CD14-positive monocyte (primary cell): ENCODE data around the gene ZFHX3. TPM values are rescaled to one million over a fixed set of nuclear protein-coding genes. Genes with fewer than 3 reads are reported as not detected.

Experiments used
- DNase-seq, 3 donors: peaks; one replicate each; pipeline ENCODE4 v3.0.0-alpha.2; 2011 to 2022
- H2AFZ ChIP-seq: 2 replicates; pipeline ENCODE4 v1.6.0; 2012; ENCODE audit warnings: mild to moderate bottlenecking, low read depth, low read length, inconsistent platforms; ENCODE audit not compliant: insufficient read depth, poor library complexity, severe bottlenecking
- H3K27ac ChIP-seq, 2 donors: 1 replicate in 1 of 2; 2 replicates in 1 of 2; pipeline ENCODE4 v1.5.1; 2012 to 2013; ENCODE audit warnings: low read length in 2 of 2, control low read depth in 1 of 2, inconsistent platforms in 1 of 2, low read depth in 1 of 2, mild to moderate bottlenecking in 1 of 2
- H3K27me3 ChIP-seq, 2 donors: one replicate each; pipeline versions ENCODE4 v1.6.0 to v1.6.1; 2011 to 2013; ENCODE audit warnings: low read length in 2 of 2; ENCODE audit not compliant: control insufficient read depth in 2 of 2, insufficient read depth in 2 of 2
- H3K36me3 ChIP-seq, 2 donors: replicated peaks in 1 of 2; 1 replicate in 1 of 2; 2 replicates in 1 of 2; pipeline versions ENCODE4 v1.5.1 to v1.6.1; 2012 to 2013; ENCODE audit warnings: low read length in 2 of 2, control low read depth in 1 of 2, inconsistent platforms in 1 of 2, mild to moderate bottlenecking in 1 of 2; ENCODE audit not compliant: insufficient read depth in 2 of 2, control insufficient read depth in 1 of 2
- H3K4me1 ChIP-seq, 2 donors: 1 replicate in 1 of 2; 2 replicates in 1 of 2; pipeline versions ENCODE4 v1.5.1 to v1.6.1; 2012 to 2013; ENCODE audit warnings: low read length in 2 of 2, control low read depth in 1 of 2, inconsistent platforms in 1 of 2, mild to moderate bottlenecking in 1 of 2, moderate library complexity in 1 of 2; ENCODE audit not compliant: insufficient read depth in 2 of 2, control insufficient read depth in 1 of 2
- H3K4me2 ChIP-seq: replicated peaks from 2 replicates; pipeline ENCODE3; 2012; ENCODE audit warnings: low read length, moderate library complexity, mild to moderate bottlenecking; ENCODE audit not compliant: poor library complexity, severe bottlenecking; ENCODE audit errors: extremely low read depth
- H3K4me3 ChIP-seq, 3 experiments: fragments of 200-600 bp in 1 of 3; sonication (generic) in 1 of 3; replicated peaks in 1 of 3; 1 replicate in 2 of 3; 2 replicates in 1 of 3; pipeline ENCODE4 v1.5.1; 2011 to 2013; ENCODE audit warnings: low read length in 3 of 3, mild to moderate bottlenecking in 3 of 3, control low read depth in 2 of 3, low read depth in 2 of 3, inconsistent platforms in 1 of 3, moderate library complexity in 1 of 3
- H3K79me2 ChIP-seq: 2 replicates; pipeline ENCODE4 v1.6.0; 2012; ENCODE audit warnings: mild to moderate bottlenecking, control low read depth, inconsistent platforms, low read length, moderate library complexity; ENCODE audit not compliant: insufficient read depth
- H3K9ac ChIP-seq: 2 replicates; pipeline ENCODE4 v1.6.0; 2017; ENCODE audit warnings: low read length, mild to moderate bottlenecking; ENCODE audit not compliant: insufficient read depth, poor library complexity, severe bottlenecking
- H3K9me3 ChIP-seq, 2 donors: replicated peaks in 1 of 2; 1 replicate in 1 of 2; 2 replicates in 1 of 2; pipeline versions ENCODE4 v1.5.1 to v1.6.1; 2012 to 2013; ENCODE audit warnings: low read length in 2 of 2, control low read depth in 1 of 2; ENCODE audit not compliant: control insufficient read depth in 1 of 2, insufficient read depth in 1 of 2
- H4K20me1 ChIP-seq: 2 replicates; pipeline ENCODE4 v1.6.0; 2012; ENCODE audit warnings: mild to moderate bottlenecking, low read length, control low read depth, moderate library complexity; ENCODE audit not compliant: insufficient read depth
- H3K27ac Mint-ChIP-seq, 7 donors: one replicate each; pipeline ENCODE4 v1.8.0; 2020; ENCODE audit warnings: mild to moderate bottlenecking in 7 of 7, mixed read lengths in 7 of 7, moderate library complexity in 6 of 7, inconsistent platforms in 2 of 7
- H3K27me3 Mint-ChIP-seq, 3 donors: one replicate each; pipeline ENCODE4 v1.8.0; 2021 to 2022; ENCODE audit warnings: low read depth in 3 of 3, mild to moderate bottlenecking in 3 of 3, mixed read lengths in 3 of 3, moderate library complexity in 3 of 3, inconsistent platforms in 1 of 3
- H3K36me3 Mint-ChIP-seq, 2 donors: one replicate each; pipeline ENCODE4 v1.8.0; 2020; ENCODE audit warnings: mixed read lengths in 2 of 2, inconsistent platforms in 1 of 2, mild to moderate bottlenecking in 1 of 2
- H3K4me1 Mint-ChIP-seq: one replicate; pipeline ENCODE4 v1.8.0; 2020; ENCODE audit warnings: mild to moderate bottlenecking, mixed read lengths
- H3K4me3 Mint-ChIP-seq, 2 donors: one replicate each; pipeline ENCODE4 v1.8.0; 2020; ENCODE audit warnings: mild to moderate bottlenecking in 2 of 2, mixed read lengths in 2 of 2, moderate library complexity in 1 of 2
- H3K9me3 Mint-ChIP-seq, 7 donors: one replicate each; pipeline ENCODE4 v1.8.0; 2020 to 2022; ENCODE audit warnings: mixed read lengths in 7 of 7, mild to moderate bottlenecking in 6 of 7, moderate library complexity in 6 of 7, inconsistent platforms in 2 of 7
- CTCF ChIP-seq: fragments of 200-600 bp; IDR thresholded peaks from one replicate; pipeline ENCODE4 v1.8.0; 2022; ENCODE audit warnings: antibody characterized with exemption, mild to moderate bottlenecking
- WGBS: methylation state at CpG from one replicate; pipeline ENCODE4 v1.1.5; 2013; ENCODE audit warnings: missing lambda C conversion rate; ENCODE audit not compliant: insufficient coverage; 5-methylcytosine and 5-hydroxymethylcytosine counted together
- intact Hi-C, 2 donors: fragments of 100-400 bp; cut with micrococcal nuclease; formaldehyde crosslinking; loops; one replicate each; pipeline versions ENCODE4 v1.15.0 to v1.15.1; 2023
- polyA plus RNA-seq, 3 donors: library from polyadenylated mRNA; depleted of rRNA in 1 of 3; unstranded in 2 of 3; stranded (reverse) in 1 of 3; fragments of 300-500 nt in 2 of 3; fragments of >200 nt in 1 of 3; fragmentation: Illumina TruSeq in 2 of 3; gene quantifications; 1 replicate in 2 of 3; 2 replicates in 1 of 3; pipeline ENCODE4 v1.2.3, GENCODE V29; 2012 to 2021

The ZFHX3 gene
- polyA plus RNA-seq, 3 donors, result 0.42 to 4.2 (median 0.43) TPM

DNA sequence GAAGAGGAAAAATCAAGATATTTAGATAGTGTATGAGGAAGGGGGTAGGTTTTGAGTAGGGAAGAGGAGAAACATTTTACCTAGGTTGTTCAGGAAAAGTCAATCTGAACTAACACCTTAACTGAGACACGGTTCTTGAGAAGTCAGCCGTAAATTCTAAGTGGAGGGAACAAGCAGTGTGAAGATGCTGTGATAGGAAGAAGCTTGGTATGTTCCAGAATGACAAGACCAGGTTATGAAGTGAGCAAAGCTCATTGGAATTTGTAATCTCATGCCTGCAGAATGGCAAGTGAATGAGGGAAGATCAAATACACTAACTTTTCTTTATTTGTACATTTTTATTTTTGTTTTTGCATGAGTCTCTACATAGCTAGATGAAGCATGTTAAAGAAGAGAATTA is 307.6 kb downstream of the ZFHX3 start:
- 100% methylated on average over 2 of the region's 2 CpGs for WGBS
- Mint-ChIP-seq H3K27me3 (no peaks in the 10 kb centered on the region), H3K9me3 (peaks cover 0 to 6% (median under 1%) of the 10 kb centered on the region in 7 donors), H3K4me1 (no peaks in the 10 kb centered on the region), H3K27ac (no peak overlapping the region), H3K4me3 (no peak overlapping the region), H3K36me3 (no peaks in the 10 kb centered on the region)
- no peak overlapping the region for H2AFZ ChIP-seq
- no peak for TF ChIP-seq CTCF
- H3K79me2 ChIP-seq, result no peaks in the 10 kb centered on the region
- H3K27me3 ChIP-seq, result no peaks in the 10 kb centered on the region
- intact Hi-C loops, result no loop called here
- H3K27ac ChIP-seq, result no peak overlapping the region
- no peaks in the 10 kb centered on the region for H3K36me3 ChIP-seq
- H3K4me2 ChIP-seq, result no peak overlapping the region
- H3K4me3 ChIP-seq, result no peak overlapping the region
- no peak overlapping the region for H3K9ac ChIP-seq
- no peaks in the 10 kb centered on the region for H4K20me1 ChIP-seq
- no peak for DNase-seq
- no peaks in the 10 kb centered on the region for H3K4me1 ChIP-seq
- H3K9me3 ChIP-seq, result peaks cover 0 to 12% of the 10 kb centered on the region in 2 donors

GRCh38 chr16:72739577-72739976 is 308.4 kb downstream of the ZFHX3 start:
- H3K9me3 Mint-ChIP-seq, result peaks cover 0 to 8% (median 3%) of the 10 kb centered on the region in 7 donors
- WGBS, result no CpG with 5 or more reads among the region's 1 CpG
- no peak overlapping the region for H3K27ac Mint-ChIP-seq
- Histone ChIP-seq H4K20me1 (no peaks in the 10 kb centered on the region), H3K4me3 (no peak overlapping the region), H3K9me3 (peaks cover 0 to 13% of the 10 kb centered on the region in 2 donors), H3K9ac (no peak overlapping the region), H3K79me2 (no peaks in the 10 kb centered on the region), H3K36me3 (no peaks in the 10 kb centered on the region), H3K4me2 (no peak overlapping the region), H3K27ac (no peak overlapping the region), H3K27me3 (no peaks in the 10 kb centered on the region), H3K4me1 (no peaks in the 10 kb centered on the region), H2AFZ (no peak overlapping the region)
- H3K27me3 Mint-ChIP-seq, result no peaks in the 10 kb centered on the region
- no peak for TF ChIP-seq CTCF
- no peak for DNase-seq
- no peaks in the 10 kb centered on the region for H3K36me3 Mint-ChIP-seq
- intact Hi-C loops, result no loop called here
- H3K4me3 Mint-ChIP-seq, result no peak overlapping the region
- no peaks in the 10 kb centered on the region for H3K4me1 Mint-ChIP-seq
